Kidney (tissue), 14 donors: ENCODE data around the gene BCAS3. TPM values are rescaled to one million over a fixed set of nuclear protein-coding genes. Genes with fewer than 3 reads are reported as not detected.

ENCODE experiments used
- DNase-seq, 5 donors: peaks; one replicate each; pipeline ENCODE4 v3.0.0-alpha.2; 2013 to 2020
- FAIRE-seq: peaks from 2 replicates; lab custom pipeline; 2012; peaks lifted over from hg19 to GRCh38; lab: Jason Lieb, UNC
- H3K27ac ChIP-seq, 2 donors: one replicate each; pipeline ENCODE4 v1.7.0; 2013; ENCODE audit warnings: low read depth in 2 of 2, low read length in 2 of 2, inconsistent platforms in 1 of 2
- H3K27me3 ChIP-seq: one replicate; pipeline ENCODE4 v1.7.1; 2013; ENCODE audit warnings: low read length, inconsistent platforms; ENCODE audit not compliant: control insufficient read depth, insufficient read depth
- H3K36me3 ChIP-seq, 3 donors: one replicate each; pipeline versions ENCODE4 v1.7.0 to v1.7.1; 2013; ENCODE audit warnings: low read length in 3 of 3, control low read depth in 1 of 3, inconsistent platforms in 1 of 3; ENCODE audit not compliant: insufficient read depth in 3 of 3, control insufficient read depth in 2 of 3
- H3K4me1 ChIP-seq, 3 donors: one replicate each; pipeline versions ENCODE4 v1.7.0 to v1.7.1; 2013; ENCODE audit warnings: low read length in 3 of 3, inconsistent platforms in 1 of 3, low read depth in 1 of 3; ENCODE audit not compliant: control insufficient read depth in 2 of 3, insufficient read depth in 2 of 3
- H3K4me3 ChIP-seq, 3 donors: one replicate each; pipeline versions ENCODE4 v1.7.0 to v1.8.1; 2013; ENCODE audit warnings: low read length in 3 of 3, control low read depth in 1 of 3, inconsistent platforms in 1 of 3
- H3K9ac ChIP-seq, 3 donors: one replicate each; pipeline versions ENCODE4 v1.7.0 to v1.7.1; 2013; ENCODE audit warnings: low read length in 3 of 3, control low read depth in 1 of 3, inconsistent platforms in 1 of 3
- H3K9me3 ChIP-seq, 3 donors: one replicate each; pipeline versions ENCODE4 v1.7.0 to v1.7.1; 2013; ENCODE audit warnings: low read length in 3 of 3, control low read depth in 1 of 3, inconsistent platforms in 1 of 3; ENCODE audit not compliant: control insufficient read depth in 2 of 3, insufficient read depth in 1 of 3
- intact Hi-C: fragments of 100-400 bp; cut with DNase I; formaldehyde crosslinking; loops from one replicate; pipeline ENCODE4 v1.11.1; 2022
- polyA plus RNA-seq: library from polyadenylated mRNA; stranded (reverse); fragments of 350-450 nt; fragmentation: Illumina TruSeq; extraction: RNeasy Lipid Tissue Mini Kit (QIAGEN cat#74804); gene quantifications from one replicate; pipeline ENCODE4 v1.2.3, GENCODE V29; 2014; ENCODE audit warnings: low read depth, low replicate concordance; ENCODE audit not compliant: insufficient read depth
- total RNA-seq: library from RNA; stranded (reverse); fragmentation: NEBNext Ultra II Directional; extraction: Animal tissue kit (Norgen Biotek cat#: 25700); gene quantifications from one replicate; pipeline ENCODE4 v1.2.1, GENCODE V29; 2021
- TF ChIP-seq, protein P1 (sequence below): IDR thresholded peaks from 3 replicates; pipeline ENCODE4 v1.5.1; 2012; ENCODE audit warnings: mild to moderate bottlenecking, moderate library complexity, borderline replicate concordance; ENCODE audit not compliant: insufficient read depth; ENCODE audit errors: extremely low read depth
- donor health status: control.
- donor health status: control.
- donor health status: control.
- donor health status: control.
- donor health status: control.
- donor health status: DM: yes; HTN: yes; CAD: no.
- donor health status: Normal renal cell carcinoma (clear cell type).

BCAS3 gene
- total and polyA plus RNA-seq, 2 donors from 2014 or later, result 18.3 to 44.1 TPM

DNA sequence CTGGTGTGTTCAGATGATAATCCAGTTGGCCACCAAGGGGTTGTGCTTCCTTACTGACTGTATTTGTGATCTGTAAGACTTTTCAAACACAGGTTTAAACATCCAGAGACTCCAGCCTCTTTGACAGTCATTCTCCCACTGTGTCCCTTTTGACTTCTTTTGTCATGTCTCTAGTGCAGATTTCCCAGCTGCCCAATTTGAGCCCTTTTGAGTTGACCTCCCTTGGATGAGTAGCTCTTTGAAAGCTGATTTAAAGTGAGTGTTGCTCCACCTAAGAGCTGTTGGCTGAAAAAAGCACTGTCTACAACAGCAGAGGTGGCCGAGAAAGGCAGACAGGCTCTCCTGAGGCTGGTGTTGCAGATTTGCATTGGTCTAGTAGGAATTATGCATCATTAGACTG is 533.6 kb downstream of the BCAS3 start:
- no peaks in the 10 kb centered on the region for H3K27me3 ChIP-seq
- no peak for DNase-seq
- intact Hi-C loops, result no loop called here
- TF ChIP-seq, protein P1, sequence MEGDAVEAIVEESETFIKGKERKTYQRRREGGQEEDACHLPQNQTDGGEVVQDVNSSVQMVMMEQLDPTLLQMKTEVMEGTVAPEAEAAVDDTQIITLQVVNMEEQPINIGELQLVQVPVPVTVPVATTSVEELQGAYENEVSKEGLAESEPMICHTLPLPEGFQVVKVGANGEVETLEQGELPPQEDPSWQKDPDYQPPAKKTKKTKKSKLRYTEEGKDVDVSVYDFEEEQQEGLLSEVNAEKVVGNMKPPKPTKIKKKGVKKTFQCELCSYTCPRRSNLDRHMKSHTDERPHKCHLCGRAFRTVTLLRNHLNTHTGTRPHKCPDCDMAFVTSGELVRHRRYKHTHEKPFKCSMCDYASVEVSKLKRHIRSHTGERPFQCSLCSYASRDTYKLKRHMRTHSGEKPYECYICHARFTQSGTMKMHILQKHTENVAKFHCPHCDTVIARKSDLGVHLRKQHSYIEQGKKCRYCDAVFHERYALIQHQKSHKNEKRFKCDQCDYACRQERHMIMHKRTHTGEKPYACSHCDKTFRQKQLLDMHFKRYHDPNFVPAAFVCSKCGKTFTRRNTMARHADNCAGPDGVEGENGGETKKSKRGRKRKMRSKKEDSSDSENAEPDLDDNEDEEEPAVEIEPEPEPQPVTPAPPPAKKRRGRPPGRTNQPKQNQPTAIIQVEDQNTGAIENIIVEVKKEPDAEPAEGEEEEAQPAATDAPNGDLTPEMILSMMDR, result no peak
- no peak overlapping the region for H3K27ac ChIP-seq
- no peak for FAIRE-seq
- H3K4me3 ChIP-seq, result no peak overlapping the region
- peaks cover 4 to 8% (median 7%) of the 10 kb centered on the region in 3 donors for H3K4me1 ChIP-seq
- no peak overlapping the region for H3K9ac ChIP-seq
- H3K36me3 ChIP-seq, result no peaks in the 10 kb centered on the region
- H3K9me3 ChIP-seq, result no peaks in the 10 kb centered on the region

DNA sequence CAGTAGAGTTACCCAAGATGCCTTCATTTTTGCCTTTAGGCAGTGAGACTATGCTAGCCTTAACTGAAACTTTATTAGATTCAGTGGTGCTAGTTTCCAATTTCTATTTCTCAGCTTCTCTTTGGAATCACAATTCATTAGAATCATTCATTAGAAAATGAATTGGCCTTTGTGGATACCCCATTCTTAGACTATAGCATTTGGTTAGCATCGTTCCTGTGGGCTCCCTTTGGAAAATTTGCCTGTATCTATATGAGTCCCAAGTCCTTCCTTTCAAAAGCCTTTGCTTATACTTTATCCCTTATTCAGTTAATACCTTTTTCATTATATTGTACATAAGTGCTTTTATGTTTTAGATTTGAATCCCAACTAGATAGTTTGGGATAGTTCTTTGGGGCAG is 535.0 kb downstream of the BCAS3 start:
- TF ChIP-seq, protein P1, result no peak

DNA sequence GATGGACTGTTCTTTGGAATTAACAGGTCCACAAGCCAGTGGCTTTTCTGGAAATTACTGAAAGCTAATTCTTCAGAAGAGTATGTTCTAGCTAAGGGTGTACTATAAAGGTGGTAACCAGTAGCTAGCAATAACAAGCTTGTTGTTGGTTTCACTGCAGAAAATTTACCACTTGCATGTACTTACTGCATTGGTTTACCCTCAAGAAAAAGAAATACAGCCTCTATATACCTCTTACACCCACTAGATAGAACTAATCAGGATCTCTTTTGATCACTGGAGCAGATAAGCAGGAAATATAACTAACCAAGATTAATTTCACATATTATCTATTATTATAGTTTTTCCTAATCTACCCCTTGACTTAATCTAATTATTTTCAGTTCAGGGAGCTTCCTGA is 537.1 kb downstream of the BCAS3 start:
- Histone ChIP-seq H3K27me3 (no peaks in the 10 kb centered on the region), H3K9ac (no peak overlapping the region), H3K36me3 (no peaks in the 10 kb centered on the region), H3K9me3 (no peaks in the 10 kb centered on the region), H3K4me1 (peaks cover 0 to 3% (median 0%) of the 10 kb centered on the region in 3 donors), H3K27ac (no peak overlapping the region), H3K4me3 (no peak overlapping the region)
- DNase-seq (no peak), FAIRE-seq (no peak)
- TF ChIP-seq, protein P1, result no peak
- intact Hi-C loops, result no loop called here

More for the DNA sequence above, 535.0 kb downstream of the BCAS3 start:
- Histone ChIP-seq H3K9me3 (no peaks in the 10 kb centered on the region), H3K27me3 (no peaks in the 10 kb centered on the region), H3K4me1 (peaks cover 4 to 7% (median 4%) of the 10 kb centered on the region in 3 donors), H3K27ac (no peak overlapping the region), H3K36me3 (no peaks in the 10 kb centered on the region), H3K4me3 (no peak overlapping the region), H3K9ac (no peak overlapping the region)
- FAIRE-seq, result no peak
- intact Hi-C loops, result no loop called here
- no peak for DNase-seq

DNA sequence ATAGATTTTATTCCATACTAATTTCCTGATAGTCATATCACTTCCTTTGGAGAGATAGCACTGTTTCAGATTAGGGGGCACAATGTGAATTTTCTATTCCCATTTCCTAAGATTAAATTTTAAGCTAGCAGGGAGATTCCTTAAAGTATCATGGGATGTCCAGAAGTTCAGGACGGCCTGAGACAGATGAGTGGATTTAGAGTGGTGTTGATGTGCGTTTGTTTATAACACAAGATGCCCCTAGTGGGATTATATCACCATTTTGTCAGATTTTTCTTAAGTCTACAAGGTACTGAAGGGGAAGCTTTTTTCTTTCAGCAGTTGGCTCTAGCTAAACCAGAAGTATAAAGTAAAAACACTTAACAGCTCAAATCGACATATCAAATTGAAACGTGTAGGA is 538.4 kb downstream of the BCAS3 start:
- Histone ChIP-seq H3K27me3 (no peaks in the 10 kb centered on the region), H3K4me1 (peaks cover 0 to 3% (median 0%) of the 10 kb centered on the region in 3 donors), H3K27ac (no peak overlapping the region), H3K9ac (no peak overlapping the region), H3K9me3 (no peaks in the 10 kb centered on the region), H3K4me3 (no peak overlapping the region), H3K36me3 (no peaks in the 10 kb centered on the region)
- intact Hi-C loops, result no loop called here
- DNase-seq (no peak), FAIRE-seq (no peak)
- TF ChIP-seq, protein P1, result no peak
